HG03520 (cell line): ENCODE results near the gene HOXA11.

Experiments used
- ATAC-seq: cut with Tn5 transposase; IDR thresholded peaks from one replicate; pipeline ENCODE4 v1.9.1; 2021; ENCODE audit warnings: mild to moderate bottlenecking, moderate library complexity; ENCODE audit not compliant: unreplicated experiment

The HOXA11 gene

DNA sequence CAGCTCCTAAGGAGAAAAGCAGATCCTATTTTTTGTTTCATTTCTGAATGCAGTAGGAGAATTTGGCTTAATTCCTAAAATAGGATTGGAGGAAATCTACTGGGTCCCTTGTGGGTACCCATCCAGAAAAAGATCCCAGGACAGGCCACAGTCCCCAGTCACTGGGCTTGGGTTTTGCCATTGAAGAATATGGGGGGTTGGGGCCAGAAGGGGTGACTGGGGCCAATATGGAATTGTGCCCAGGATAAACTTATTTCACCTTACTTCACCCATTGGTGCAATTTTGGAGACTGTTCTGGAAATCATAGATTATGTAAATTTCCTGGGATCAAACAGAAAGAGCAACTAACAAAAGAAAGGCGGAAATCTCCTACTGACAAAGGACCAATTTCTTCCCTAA lies 46.6 kb downstream of the HOXA11 start:
- ATAC-seq: no peak

DNA sequence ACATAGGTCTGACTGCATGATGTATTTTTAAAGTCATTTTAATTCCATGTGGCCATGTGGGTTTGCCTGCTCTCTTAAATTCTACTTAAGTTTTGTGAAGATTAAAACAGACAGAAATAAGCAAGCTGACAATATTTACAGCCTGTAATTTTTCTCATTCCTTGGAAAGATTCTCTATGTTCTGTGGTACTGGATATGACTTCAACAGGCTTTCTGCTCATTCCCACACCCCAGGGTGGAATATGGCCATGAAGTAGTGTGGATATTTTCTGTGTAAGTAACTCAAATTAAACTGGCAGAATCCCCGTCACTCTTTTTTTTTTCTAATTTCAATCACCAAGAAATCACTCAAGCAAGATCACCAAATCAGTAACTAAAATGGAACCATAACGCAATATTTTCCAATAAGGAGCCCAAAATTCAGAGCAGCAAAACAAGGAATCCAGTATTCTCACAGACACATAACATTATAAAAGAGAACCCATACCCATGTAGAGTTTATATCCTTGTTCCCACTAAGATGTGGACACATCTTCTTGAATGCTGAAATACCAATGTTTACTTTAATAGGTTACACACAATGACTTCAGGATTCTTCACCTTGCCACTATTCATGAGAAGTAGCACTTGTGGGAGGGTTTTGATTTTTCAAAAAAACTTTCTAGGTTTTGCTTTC lies 47.3 kb downstream of the HOXA11 start:
- ATAC-seq: no peak

DNA sequence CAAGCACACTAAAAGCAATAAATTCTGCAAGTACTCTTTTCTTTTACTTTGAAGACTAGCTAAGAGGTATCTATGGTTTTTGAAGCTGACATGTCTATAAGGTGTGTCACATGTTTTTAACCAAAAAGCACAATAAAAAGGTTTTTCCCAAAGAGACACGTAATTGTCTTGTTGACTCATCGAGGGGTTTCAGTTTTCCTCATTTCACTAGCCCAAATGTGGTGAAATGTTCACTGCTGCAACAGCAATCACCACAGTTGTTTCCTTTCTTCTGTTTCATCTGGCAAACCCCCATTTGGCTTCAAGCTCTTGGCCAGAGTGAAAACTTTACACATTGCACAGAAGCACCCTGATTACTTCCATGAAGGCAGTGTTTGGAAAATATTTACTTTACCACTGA lies 50.6 kb downstream of the HOXA11 start:
- no peak for ATAC-seq

DNA sequence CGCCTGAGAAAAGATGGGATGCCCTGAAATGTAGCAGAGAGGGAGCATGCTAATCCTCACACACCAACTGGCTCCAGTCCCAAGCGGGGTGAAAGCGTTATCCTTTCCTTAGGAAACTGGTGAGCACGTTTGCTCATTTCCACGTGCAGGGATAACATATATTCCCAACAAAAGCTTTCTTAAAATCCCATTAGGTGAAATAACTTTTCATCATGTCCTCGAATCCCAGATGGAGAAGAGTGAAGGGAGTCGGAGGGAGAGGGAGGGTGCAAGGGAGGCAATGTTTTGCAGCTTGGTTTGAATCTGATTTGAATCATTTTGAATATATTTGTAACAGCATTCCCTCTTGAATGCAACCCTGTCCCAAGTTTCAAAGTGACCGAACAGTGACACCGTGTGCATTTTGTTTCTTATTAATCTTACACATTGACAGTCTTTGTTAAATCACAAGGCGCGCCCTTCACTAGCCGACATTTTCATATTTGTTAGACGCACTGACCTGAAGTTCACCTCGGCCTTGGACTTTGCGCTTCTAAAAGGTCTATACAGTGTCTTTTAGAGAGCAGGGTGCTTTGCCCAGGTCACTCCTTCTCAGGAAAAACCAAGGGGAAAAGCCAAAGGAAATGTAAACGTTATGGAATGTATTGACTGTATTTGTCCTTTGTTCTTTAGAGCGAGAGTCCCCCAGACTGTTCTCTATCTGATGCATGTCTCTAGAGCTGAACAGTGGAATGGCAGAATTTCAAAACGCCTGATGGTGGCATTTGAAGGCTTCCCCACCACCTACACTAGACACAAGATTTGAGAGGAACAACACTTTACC lies 51.4 kb downstream of the HOXA11 start:
- ATAC-seq: no peak

DNA sequence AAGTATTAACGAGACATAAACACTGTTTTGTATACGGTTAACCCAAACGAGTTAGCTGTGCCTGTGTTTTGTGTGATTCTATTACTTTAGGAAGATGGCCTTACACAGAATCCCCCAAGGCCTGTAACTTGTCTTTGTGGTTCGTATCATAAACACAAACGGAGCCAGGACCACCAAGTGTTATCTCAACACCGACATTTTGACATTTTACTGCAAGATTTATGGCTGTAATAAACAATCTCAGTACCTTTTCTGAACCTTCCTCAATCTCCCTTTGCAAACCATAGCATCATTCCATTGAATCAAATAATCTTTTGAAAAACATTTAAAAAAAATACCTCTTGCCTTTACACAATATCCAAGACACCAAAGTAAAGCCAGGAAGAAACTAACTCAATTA lies 52.1 kb downstream of the HOXA11 start:
- ATAC-seq: no peak

DNA sequence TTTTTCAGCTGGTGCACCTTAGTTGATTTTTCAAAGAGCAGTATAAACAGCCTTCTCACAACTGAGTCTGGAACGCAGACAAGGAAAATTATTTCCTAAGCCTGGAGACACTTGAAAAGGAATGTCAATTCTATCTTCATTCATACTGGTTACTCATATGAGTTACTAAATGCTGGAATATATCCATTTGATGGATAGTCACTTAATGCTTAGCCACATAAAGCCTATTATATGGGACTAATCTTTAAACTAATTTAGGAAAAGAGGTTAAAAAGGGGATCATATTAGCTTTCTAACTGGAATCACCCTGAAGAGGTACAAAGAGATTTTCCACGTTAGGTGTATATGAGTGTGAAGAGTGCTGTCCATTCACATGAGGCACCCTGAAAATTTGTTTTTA lies 52.8 kb downstream of the HOXA11 start:
- ATAC-seq: no peak

DNA sequence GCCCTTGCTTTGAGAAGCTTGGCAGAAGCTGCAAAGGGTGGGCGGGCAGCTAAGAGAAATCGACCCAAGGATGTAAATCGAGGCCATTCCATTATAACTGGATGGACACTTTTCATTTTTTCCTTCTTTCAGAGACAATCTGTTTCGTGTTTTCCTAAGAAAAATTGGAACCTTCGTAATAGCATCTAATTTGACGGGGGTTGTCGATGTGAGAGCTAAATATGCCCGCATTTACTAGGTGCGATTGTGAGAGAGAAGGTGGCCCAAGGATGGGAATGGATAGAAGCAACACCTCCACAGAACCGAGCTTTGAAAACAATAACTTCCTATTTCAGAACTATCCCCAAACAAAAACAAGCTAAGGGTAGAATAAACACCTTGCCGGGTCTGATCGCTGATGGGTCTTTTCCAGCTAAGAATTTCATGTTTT lies 53.6 kb downstream of the HOXA11 start:
- ATAC-seq: no peak
